AML-193 (cell line): Measurements from ENCODE around the gene DCHS2.

Experiments used
- DNase-seq, 2 experiments: peaks; one replicate each; lab custom pipeline; 2025; lab: John Stamatoyannopoulos, UW

DCHS2 gene

GRCh38 chr4:154450966-154451365 lies 40.6 kb downstream of the DCHS2 start:
- no peak for DNase-seq

- no peak for DNase-seq
Observed at GRCh38 chr4:154444958-154445357, 46.6 kb downstream of the DCHS2 start.

GRCh38 chr4:154441982-154442381 lies 49.6 kb downstream of the DCHS2 start:
- no peak for DNase-seq

- DNase-seq, result no peak
Observed at GRCh38 chr4:154441124-154441523, 50.5 kb downstream of the DCHS2 start.

- DNase-seq, result no peak
Observed at GRCh38 chr4:154439224-154439623, 52.4 kb downstream of the DCHS2 start.

- no peak for DNase-seq
Observed at GRCh38 chr4:154435895-154436294, 55.7 kb downstream of the DCHS2 start.

- DNase-seq, result no peak
Observed at GRCh38 chr4:154433543-154433942, 58.1 kb downstream of the DCHS2 start.

- no peak for DNase-seq
Observed at GRCh38 chr4:154429176-154429575, 62.4 kb downstream of the DCHS2 start.

GRCh38 chr4:154427149-154427548 lies 64.5 kb downstream of the DCHS2 start:
- DNase-seq, result no peak

- DNase-seq, result no peak
Observed at GRCh38 chr4:154425514-154425913, 66.1 kb downstream of the DCHS2 start.

- no peak for DNase-seq
Observed at GRCh38 chr4:154424810-154425484, 66.7 kb downstream of the DCHS2 start.

- DNase-seq, result no peak
Observed at GRCh38 chr4:154422152-154422551, 69.4 kb downstream of the DCHS2 start.

- no peak for DNase-seq
Observed at GRCh38 chr4:154421618-154422017, 70.0 kb downstream of the DCHS2 start.

- no peak for DNase-seq
Observed at GRCh38 chr4:154417373-154417673, 74.3 kb downstream of the DCHS2 start.

GRCh38 chr4:154416190-154416547 lies 75.4 kb downstream of the DCHS2 start:
- no peak for DNase-seq

GRCh38 chr4:154415313-154415712 lies 76.3 kb downstream of the DCHS2 start:
- DNase-seq, result no peak

- no peak for DNase-seq
Observed at GRCh38 chr4:154414796-154415195, 76.8 kb downstream of the DCHS2 start.

GRCh38 chr4:154414371-154414770 lies 77.2 kb downstream of the DCHS2 start:
- DNase-seq, result no peak

- DNase-seq, result no peak
Observed at GRCh38 chr4:154407443-154407842, 84.2 kb downstream of the DCHS2 start.

- DNase-seq, result peak; percentile 2 to 24
Observed at GRCh38 chr4:154406018-154406795, 85.4 kb downstream of the DCHS2 start.

GRCh38 chr4:154399259-154399974 lies 92.2 kb downstream of the DCHS2 start:
- no peak for DNase-seq

- DNase-seq, result no peak
Observed at GRCh38 chr4:154390324-154390723, 101.3 kb downstream of the DCHS2 start.

GRCh38 chr4:154389148-154389547 lies 102.5 kb downstream of the DCHS2 start:
- DNase-seq, result no peak
